MM.1S (cell line): ENCODE data around the gene SEMG1.
A peak's percentile ranks its signal among the peaks of the same experiment; 100 is the strongest.

Experiments
- DNase-seq: peaks from one replicate; pipeline ENCODE4 v3.0.0-alpha.2; 2015
- H2AFZ ChIP-seq: fragments of 300-600 bp; sonication (generic); 2 replicates; pipeline ENCODE4 v1.6.0; 2016; ENCODE audit warnings: antibody characterized with exemption, low read length
- H3F3A ChIP-seq: fragments of 300-600 bp; sonication (generic); 2 replicates; pipeline ENCODE4 v1.6.1; 2016; ENCODE audit warnings: mild to moderate bottlenecking, antibody characterized with exemption, low read length, moderate library complexity, mixed read lengths; ENCODE audit not compliant: insufficient read depth
- H3K27ac ChIP-seq: fragments of 300-600 bp; sonication (generic); 2 replicates; pipeline ENCODE4 v1.5.1; 2016; ENCODE audit warnings: mild to moderate bottlenecking, low read length
- H3K27me3 ChIP-seq: fragments of 300-600 bp; sonication (generic); replicated peaks from 2 replicates; pipeline ENCODE4 v1.6.0; 2016; ENCODE audit warnings: low read length; ENCODE audit not compliant: insufficient read depth
- H3K36me3 ChIP-seq: fragments of 300-600 bp; sonication (generic); replicated peaks from 2 replicates; pipeline ENCODE4 v1.6.1; 2016; ENCODE audit warnings: mild to moderate bottlenecking, low read length, mixed read lengths; ENCODE audit not compliant: insufficient read depth
- H3K4me1 ChIP-seq: fragments of 300-600 bp; sonication (generic); 2 replicates; pipeline ENCODE4 v1.6.1; 2016; ENCODE audit warnings: low read length, mixed read lengths
- H3K4me2 ChIP-seq: fragments of 300-600 bp; sonication (generic); 2 replicates; pipeline ENCODE4 v1.6.0; 2016; ENCODE audit warnings: low read depth, low read length
- H3K4me3 ChIP-seq: fragments of 300-600 bp; sonication (generic); 2 replicates; pipeline ENCODE4 v1.5.1; 2016; ENCODE audit warnings: low read length, mixed read lengths
- H3K79me2 ChIP-seq: fragments of 300-600 bp; sonication (generic); 2 replicates; pipeline ENCODE4 v1.6.1; 2016; ENCODE audit warnings: mixed run types, low read length, mixed read lengths
- H3K9ac ChIP-seq: fragments of 300-600 bp; sonication (generic); 2 replicates; pipeline ENCODE4 v1.6.1; 2016; ENCODE audit warnings: low read length, mixed read lengths
- H3K9me2 ChIP-seq: fragments of 300-600 bp; sonication (generic); replicated peaks from 2 replicates; pipeline ENCODE4 v1.6.1; 2016; ENCODE audit warnings: mild to moderate bottlenecking, low read length, mixed read lengths; ENCODE audit not compliant: insufficient read depth
- H3K9me3 ChIP-seq: fragments of 300-600 bp; sonication (generic); replicated peaks from 2 replicates; pipeline ENCODE4 v1.6.1; 2016; ENCODE audit warnings: mild to moderate bottlenecking, low read length, mixed read lengths; ENCODE audit not compliant: insufficient read depth
- H4K20me1 ChIP-seq: fragments of 300-600 bp; sonication (generic); 2 replicates; pipeline ENCODE4 v1.6.1; 2016; ENCODE audit warnings: mild to moderate bottlenecking, low read length, moderate library complexity, mixed read lengths; ENCODE audit not compliant: insufficient read depth
- CTCF ChIP-seq: fragments of 300-600 bp; sonication (generic); IDR thresholded peaks from 2 replicates; pipeline ENCODE4 v1.5.1; 2016; ENCODE audit warnings: antibody characterized with exemption, low read length, mixed read lengths
- EZH2 ChIP-seq: fragments of 300-600 bp; sonication (generic); optimal IDR thresholded peaks from 2 replicates; pipeline ENCODE3; 2017; ENCODE audit warnings: low read depth, mild to moderate bottlenecking, antibody characterized with exemption, low read length, mixed read lengths
- EZH2phosphoT487 ChIP-seq: fragments of 300-600 bp; sonication (generic); IDR thresholded peaks from 2 replicates; pipeline ENCODE4 v1.6.1; 2018; ENCODE audit warnings: antibody characterized with exemption, low read length

Gene SEMG1

DNA sequence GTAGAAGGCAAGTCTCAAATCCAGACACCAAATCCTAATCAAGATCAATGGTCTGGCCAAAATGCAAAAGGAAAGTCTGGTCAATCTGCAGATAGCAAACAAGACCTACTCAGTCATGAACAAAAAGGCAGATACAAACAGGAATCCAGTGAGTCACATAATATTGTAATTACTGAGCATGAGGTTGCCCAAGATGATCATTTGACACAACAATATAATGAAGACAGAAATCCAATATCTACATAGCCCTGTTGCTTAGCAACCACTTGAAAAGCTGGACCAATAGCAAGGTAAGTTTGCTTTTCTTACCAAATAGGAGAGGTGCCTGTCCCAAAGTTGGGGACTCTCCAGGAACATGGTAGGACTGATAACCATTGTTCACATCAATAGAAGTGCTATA, 16.3 kb downstream of the SEMG1 start:
- Histone ChIP-seq H2AFZ (no peak overlapping the region), H3K4me1 (no peaks in the 10 kb centered on the region), H3F3A (no peaks in the 10 kb centered on the region), H3K9ac (no peak overlapping the region), H3K36me3 (no peaks in the 10 kb centered on the region), H3K4me3 (no peak overlapping the region), H3K27me3 (no peaks in the 10 kb centered on the region), H3K27ac (no peak overlapping the region), H3K4me2 (no peak overlapping the region), H3K9me2 (no peaks in the 10 kb centered on the region), H3K9me3 (no peaks in the 10 kb centered on the region), H4K20me1 (no peaks in the 10 kb centered on the region), H3K79me2 (no peaks in the 10 kb centered on the region)
- TF ChIP-seq CTCF: no peak
- TF ChIP-seq EZH2: no peak
- no peak for TF ChIP-seq EZH2phosphoT487
- DNase-seq: no peak

DNA sequence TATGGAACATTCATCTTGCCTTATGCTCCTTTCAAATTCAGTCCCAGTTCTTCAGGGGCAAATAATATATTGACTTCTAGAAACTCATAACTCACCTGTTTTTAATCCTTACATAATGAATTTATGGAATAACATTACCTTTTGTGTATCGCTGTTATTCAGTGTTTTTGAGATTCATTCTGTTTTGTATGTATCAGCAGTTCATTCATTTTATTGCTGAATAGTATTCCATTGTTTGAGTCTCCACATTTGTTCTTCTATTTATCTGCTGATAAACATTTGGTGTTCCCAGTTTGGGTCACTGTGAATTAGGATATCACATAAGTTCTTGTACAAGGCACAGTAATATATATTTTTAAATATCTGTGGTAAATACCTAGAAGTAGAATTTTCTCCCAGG, 19.5 kb downstream of the SEMG1 start:
- no peak overlapping the region for H2AFZ ChIP-seq
- no peaks in the 10 kb centered on the region for H4K20me1 ChIP-seq
- no peaks in the 10 kb centered on the region for H3K9me3 ChIP-seq
- no peak overlapping the region for H3K9ac ChIP-seq
- H3K27ac ChIP-seq: no peak overlapping the region
- H3F3A ChIP-seq: no peaks in the 10 kb centered on the region
- H3K27me3 ChIP-seq: no peaks in the 10 kb centered on the region
- no peak overlapping the region for H3K4me2 ChIP-seq
- H3K36me3 ChIP-seq: no peaks in the 10 kb centered on the region
- H3K4me1 ChIP-seq: no peaks in the 10 kb centered on the region
- no peak overlapping the region for H3K4me3 ChIP-seq
- no peaks in the 10 kb centered on the region for H3K9me2 ChIP-seq
- no peaks in the 10 kb centered on the region for H3K79me2 ChIP-seq
- DNase-seq: no peak
- no peak for TF ChIP-seq EZH2phosphoT487
- TF ChIP-seq EZH2: no peak
- no peak for TF ChIP-seq CTCF

- no peak overlapping the region for H3K27ac ChIP-seq
- no peak overlapping the region for H3K9ac ChIP-seq
- TF ChIP-seq EZH2: no peak
- TF ChIP-seq CTCF: peak; percentile 65
- no peak overlapping the region for H3K4me3 ChIP-seq
- DNase-seq: peak; percentile 46
- no peaks in the 10 kb centered on the region for H3K79me2 ChIP-seq
- no peaks in the 10 kb centered on the region for H3K4me1 ChIP-seq
- no peaks in the 10 kb centered on the region for H3K9me2 ChIP-seq
- peak overlapping the region; percentile 26; the same call in 1 of the 2 replicates for H3K4me2 ChIP-seq
- H4K20me1 ChIP-seq: no peaks in the 10 kb centered on the region
- no peaks in the 10 kb centered on the region for H3F3A ChIP-seq
- peak overlapping the region; percentile 66 for H2AFZ ChIP-seq
- no peaks in the 10 kb centered on the region for H3K9me3 ChIP-seq
- H3K27me3 ChIP-seq: no peaks in the 10 kb centered on the region
- no peaks in the 10 kb centered on the region for H3K36me3 ChIP-seq
Measured at GRCh38 chr20:45229264-45230056, 22.6 kb downstream of the SEMG1 start.
